Liver (tissue), 9 donors: ENCODE results near the gene CCDC92B. TPM values are rescaled to one million over a fixed set of nuclear protein-coding genes. Genes with fewer than 3 reads are reported as not detected.
"Not testable (repeated sequence)": the region's sequence is repeated elsewhere in the genome, so short reads cannot be mapped to it uniquely, and the experiment has no call there.

Source experiments
- DNase-seq: peaks from one replicate; pipeline ENCODE4 v3.0.0-alpha.2; 2017; ENCODE audit warnings: low spot score
- H3K27ac ChIP-seq, 2 donors: one replicate each; pipeline ENCODE4 v1.7.0; 2013; ENCODE audit warnings: inconsistent platforms in 2 of 2, low read length in 2 of 2, control low read depth in 1 of 2, low read depth in 1 of 2, mild to moderate bottlenecking in 1 of 2
- H3K27me3 ChIP-seq, 4 donors: one replicate each; pipeline versions ENCODE4 v1.6.1 to v1.7.0; 2013; ENCODE audit warnings: low read length in 3 of 4, inconsistent platforms in 1 of 4, mild to moderate bottlenecking in 1 of 4, moderate library complexity in 1 of 4; ENCODE audit not compliant: control insufficient read depth in 4 of 4, insufficient read depth in 4 of 4
- H3K36me3 ChIP-seq, 4 donors: one replicate each; pipeline versions ENCODE4 v1.6.1 to v1.7.0; 2013; ENCODE audit warnings: low read length in 3 of 4, mild to moderate bottlenecking in 3 of 4, low read depth in 1 of 4, moderate library complexity in 1 of 4; ENCODE audit not compliant: control insufficient read depth in 4 of 4, insufficient read depth in 3 of 4
- H3K4me1 ChIP-seq, 4 donors: one replicate each; pipeline versions ENCODE4 v1.6.1 to v1.7.0; 2013; ENCODE audit warnings: low read length in 3 of 4, mild to moderate bottlenecking in 3 of 4, moderate library complexity in 1 of 4; ENCODE audit not compliant: control insufficient read depth in 4 of 4, insufficient read depth in 4 of 4
- H3K4me3 ChIP-seq, 3 donors: one replicate each; pipeline versions ENCODE4 v1.6.1 to v1.7.0; 2013; ENCODE audit warnings: low read length in 3 of 3, control low read depth in 1 of 3, low read depth in 1 of 3, mild to moderate bottlenecking in 1 of 3
- H3K9ac ChIP-seq, 2 donors: one replicate each; pipeline ENCODE4 v1.7.0; 2013; ENCODE audit warnings: low read length in 2 of 2, mild to moderate bottlenecking in 2 of 2, moderate library complexity in 2 of 2, control low read depth in 1 of 2, low read depth in 1 of 2
- H3K9me3 ChIP-seq, 4 donors: one replicate each; pipeline versions ENCODE4 v1.6.1 to v1.7.0; 2013; ENCODE audit warnings: low read length in 3 of 4; ENCODE audit not compliant: control insufficient read depth in 4 of 4
- ATF3 ChIP-seq: IDR thresholded peaks from 2 replicates; pipeline ENCODE4 v1.6.1; 2016; ENCODE audit warnings: antibody characterized with exemption
- EGR1 ChIP-seq, 2 donors: IDR thresholded peaks; 2 replicates each; pipeline ENCODE4 v1.6.1; 2016 to 2018; ENCODE audit warnings: antibody characterized with exemption in 2 of 2, low read depth in 2 of 2
- FOXA1 ChIP-seq: IDR thresholded peaks from 2 replicates; pipeline ENCODE4 v1.6.1; 2016; ENCODE audit warnings: antibody characterized with exemption
- FOXA2 ChIP-seq: IDR thresholded peaks from 2 replicates; pipeline ENCODE4 v1.6.1; 2016; ENCODE audit warnings: antibody characterized with exemption
- GABPA ChIP-seq, 2 donors: IDR thresholded peaks in 1 of 2; conservative IDR thresholded peaks in 1 of 2; 2 replicates each; pipeline ENCODE4 v1.6.1; 2016; ENCODE audit warnings: antibody characterized with exemption in 2 of 2, mild to moderate bottlenecking in 1 of 2, moderate library complexity in 1 of 2
- HNF4A ChIP-seq, 2 donors: conservative IDR thresholded peaks; 2 replicates each; pipeline ENCODE4 v1.6.1; 2016; ENCODE audit warnings: antibody characterized with exemption in 2 of 2, mild to moderate bottlenecking in 2 of 2
- HNF4G ChIP-seq: IDR thresholded peaks from 2 replicates; pipeline ENCODE4 v1.6.1; 2016; ENCODE audit warnings: antibody characterized with exemption
- JUND ChIP-seq, 2 donors: IDR thresholded peaks; 2 replicates each; pipeline ENCODE4 v1.6.1; 2016; ENCODE audit warnings: antibody characterized with exemption in 2 of 2
- MAX ChIP-seq: IDR thresholded peaks from 2 replicates; pipeline ENCODE4 v1.6.1; 2016; ENCODE audit warnings: antibody characterized with exemption
- RAD21 ChIP-seq, 2 donors: IDR thresholded peaks; 2 replicates each; pipeline ENCODE4 v1.6.1; 2016; ENCODE audit warnings: antibody characterized with exemption in 2 of 2, mild to moderate bottlenecking in 2 of 2
- RXRA ChIP-seq, 2 donors: IDR thresholded peaks; 2 replicates each; pipeline ENCODE4 v1.6.1; 2017 to 2018; ENCODE audit warnings: antibody characterized with exemption in 2 of 2, mild to moderate bottlenecking in 1 of 2
- SP1 ChIP-seq: IDR thresholded peaks from 2 replicates; pipeline ENCODE4 v1.6.1; 2018; ENCODE audit warnings: antibody characterized with exemption, mild to moderate bottlenecking
- TAF1 ChIP-seq: conservative IDR thresholded peaks from 2 replicates; pipeline ENCODE4 v1.6.1; 2016; ENCODE audit warnings: antibody characterized with exemption, mild to moderate bottlenecking
- YY1 ChIP-seq: IDR thresholded peaks from 2 replicates; pipeline ENCODE4 v1.6.1; 2016; ENCODE audit warnings: antibody characterized with exemption, mild to moderate bottlenecking
- WGBS: extraction: QIAGEN DNeasy Blood & Tissue Kit; methylation state at CpG from one replicate; pipeline ENCODE4 v1.1.7; 2013; 5-methylcytosine and 5-hydroxymethylcytosine counted together
- polyA plus RNA-seq, 2 donors: library from polyadenylated mRNA; stranded (reverse) in 1 of 2; unstranded in 1 of 2; fragments of 200-250 nt in 1 of 2; fragments of >200 nt in 1 of 2; fragmentation: Nextera tagmentation in 1 of 2; extraction: Ambion mirVana in 1 of 2; gene quantifications; one replicate each; pipeline versions ENCODE4 v1.2.1 to v1.2.3, GENCODE V29; 2013 to 2015
- total RNA-seq, 2 donors: library from RNA; depleted of rRNA; stranded (reverse); fragments of >200 nt; gene quantifications; one replicate each; pipeline ENCODE4 v1.2.3, GENCODE V29; 2014
- TF ChIP-seq, protein P1 (sequence below): IDR thresholded peaks from 2 replicates; pipeline ENCODE4 v1.6.1; 2016; ENCODE audit warnings: antibody characterized with exemption
- donor health status: healthy.
- donor health status: healthy.
- donor health status: healthy.
- donor health status: healthy.
- donor health status: healthy.

CCDC92B gene
- total and polyA plus RNA-seq, 4 donors: not detected

- Histone ChIP-seq H3K4me3 (no peak overlapping the region), H3K27ac (no peak overlapping the region), H3K9me3 (no peaks in the 10 kb centered on the region), H3K4me1 (peaks cover 6 to 17% (median 14%) of the 10 kb centered on the region in 4 donors), H3K36me3 (peaks cover 31 to 83% (median 53%) of the 10 kb centered on the region in 4 donors), H3K9ac (no peak overlapping the region), H3K27me3 (no peaks in the 10 kb centered on the region)
- TF ChIP-seq ATF3: no peak
- no peak for TF ChIP-seq GABPA (IDR thresholded peaks at IDR 0.05 in 1 of 2, conservative IDR thresholded peaks at IDR 0.05 in 1 of 2)
- TF ChIP-seq HNF4A (conservative IDR thresholded peaks at IDR 0.05): no peak
- no peak for TF ChIP-seq EGR1 (IDR thresholded peaks at IDR 0.05; ENCODE audit: low read depth in 2 of 2)
- TF ChIP-seq SP1: no peak
- WGBS: 95% methylated on average over 20 of the region's 20 CpGs
- DNase-seq: no peak
These were observed 49.4 kb downstream of the CCDC92B start for GRCh38 chr17:2700030-2700490.

DNA sequence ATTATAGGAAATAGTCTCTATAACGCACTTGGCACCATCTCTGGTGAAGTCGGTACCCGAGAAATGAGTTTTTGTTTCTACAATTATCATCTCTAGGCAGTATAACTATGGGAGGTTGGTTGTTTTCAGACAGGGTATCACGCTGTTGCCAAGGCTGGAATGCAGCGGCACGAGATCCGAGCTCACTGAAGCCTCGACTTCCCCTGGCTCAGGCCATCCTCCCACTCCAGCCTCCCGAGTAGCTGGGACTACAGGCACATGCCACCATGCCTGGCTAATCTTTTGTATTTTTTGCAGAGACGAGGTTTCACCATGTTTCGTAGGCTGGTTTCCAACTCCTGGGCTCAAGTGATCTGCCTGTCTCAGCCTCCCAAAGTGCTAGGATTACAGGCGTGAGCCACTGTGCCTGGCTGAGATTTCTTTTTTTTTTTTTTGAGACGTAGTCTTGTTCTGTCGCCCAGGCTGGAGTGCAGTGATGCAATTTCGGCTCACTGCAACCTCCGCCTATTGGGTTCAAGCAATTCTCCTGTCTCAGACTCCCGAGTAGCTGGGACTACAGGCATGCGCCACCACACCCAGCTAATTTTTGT, 50.1 kb downstream of the CCDC92B start:
- H3K9me3 ChIP-seq, H3K9ac ChIP-seq, H3K4me1 ChIP-seq, H3K27ac ChIP-seq, H3K4me3 ChIP-seq, H3K27me3 ChIP-seq, DNase-seq: not testable (repeated sequence)
- H3K36me3 ChIP-seq: peaks cover 36 to 88% (median 55%) of the 10 kb centered on the region in 4 donors
- WGBS: 93% methylated on average over 18 of the region's 18 CpGs

- DNase-seq: peak; percentile 16
- Histone ChIP-seq H3K4me3 (no peak overlapping the region), H3K27me3 (no peaks in the 10 kb centered on the region), H3K27ac (no peak overlapping the region), H3K9me3 (no peaks in the 10 kb centered on the region), H3K9ac (no peak overlapping the region), H3K4me1 (no peaks in the 10 kb centered on the region), H3K36me3 (peaks cover 46 to 87% (median 63%) of the 10 kb centered on the region in 4 donors)
- TF ChIP-seq FOXA1 (no peak), HNF4G (no peak), TAF1 (no peak)
- WGBS: 98% methylated on average over 40 of the region's 40 CpGs
These were observed 51.8 kb downstream of the CCDC92B start for GRCh38 chr17:2697611-2698162.

DNA sequence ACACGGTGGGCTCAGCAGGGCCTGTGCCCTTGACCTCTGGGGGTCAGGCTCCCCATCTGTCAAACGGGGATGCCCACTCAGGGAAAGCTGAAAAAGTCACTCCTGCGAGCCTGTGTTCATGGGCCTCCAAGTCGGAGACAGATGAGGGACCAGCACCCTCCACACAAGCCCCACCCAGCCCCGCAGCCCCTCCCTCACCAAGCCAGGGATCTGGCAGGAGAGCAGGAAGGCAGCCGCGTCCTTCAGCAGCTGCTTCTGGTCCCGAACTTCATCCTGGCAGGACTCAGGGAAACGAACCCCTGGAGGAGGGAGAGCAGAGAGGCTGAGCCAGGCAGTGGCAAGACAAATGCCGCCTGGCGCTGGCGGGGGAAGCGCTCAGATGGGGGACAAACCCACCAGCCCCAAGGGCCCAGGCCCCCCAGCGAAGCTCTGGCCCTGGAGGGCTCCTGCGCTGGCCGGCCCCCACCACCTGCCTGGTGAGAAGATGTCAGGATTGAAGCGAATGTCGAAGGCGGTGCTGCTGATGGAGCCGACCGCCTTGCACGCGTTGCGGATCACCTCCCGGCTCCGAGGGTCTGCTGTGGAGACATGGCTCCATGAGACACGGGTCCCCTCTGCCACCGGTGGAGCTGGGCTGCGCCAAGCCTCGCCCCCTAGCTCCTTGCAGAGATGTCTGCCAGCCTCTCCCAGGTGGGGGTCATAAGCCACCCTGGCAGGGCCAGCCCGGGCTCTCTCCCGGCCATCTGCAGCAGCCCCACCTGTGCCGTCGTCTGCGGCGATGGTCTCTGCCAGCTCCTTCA, 53.3 kb downstream of the CCDC92B start:
- H3K4me3 ChIP-seq: no peak overlapping the region
- H3K27me3 ChIP-seq: no peaks in the 10 kb centered on the region
- peak; percentile 25 for DNase-seq
- H3K4me1 ChIP-seq: no peaks in the 10 kb centered on the region
- WGBS: 95% methylated on average over 36 of the region's 36 CpGs
- H3K36me3 ChIP-seq: peaks cover 40 to 84% (median 57%) of the 10 kb centered on the region in 4 donors
- TF ChIP-seq, protein P1, sequence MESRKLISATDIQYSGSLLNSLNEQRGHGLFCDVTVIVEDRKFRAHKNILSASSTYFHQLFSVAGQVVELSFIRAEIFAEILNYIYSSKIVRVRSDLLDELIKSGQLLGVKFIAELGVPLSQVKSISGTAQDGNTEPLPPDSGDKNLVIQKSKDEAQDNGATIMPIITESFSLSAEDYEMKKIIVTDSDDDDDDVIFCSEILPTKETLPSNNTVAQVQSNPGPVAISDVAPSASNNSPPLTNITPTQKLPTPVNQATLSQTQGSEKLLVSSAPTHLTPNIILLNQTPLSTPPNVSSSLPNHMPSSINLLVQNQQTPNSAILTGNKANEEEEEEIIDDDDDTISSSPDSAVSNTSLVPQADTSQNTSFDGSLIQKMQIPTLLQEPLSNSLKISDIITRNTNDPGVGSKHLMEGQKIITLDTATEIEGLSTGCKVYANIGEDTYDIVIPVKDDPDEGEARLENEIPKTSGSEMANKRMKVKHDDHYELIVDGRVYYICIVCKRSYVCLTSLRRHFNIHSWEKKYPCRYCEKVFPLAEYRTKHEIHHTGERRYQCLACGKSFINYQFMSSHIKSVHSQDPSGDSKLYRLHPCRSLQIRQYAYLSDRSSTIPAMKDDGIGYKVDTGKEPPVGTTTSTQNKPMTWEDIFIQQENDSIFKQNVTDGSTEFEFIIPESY: no peak
- no peak for TF ChIP-seq FOXA2
- no peak for TF ChIP-seq RAD21 (IDR thresholded peaks at IDR 0.05)
- no peak for TF ChIP-seq HNF4A (conservative IDR thresholded peaks at IDR 0.05)
- no peak for TF ChIP-seq TAF1
- no peak for TF ChIP-seq YY1
- TF ChIP-seq RXRA (IDR thresholded peaks at IDR 0.05): no peak
- TF ChIP-seq GABPA (IDR thresholded peaks at IDR 0.05 in 1 of 2, conservative IDR thresholded peaks at IDR 0.05 in 1 of 2): no peak
- no peak for TF ChIP-seq JUND (IDR thresholded peaks at IDR 0.05)
- no peak for TF ChIP-seq HNF4G
- no peak for TF ChIP-seq FOXA1
- TF ChIP-seq MAX: no peak
- H3K27ac ChIP-seq: no peak overlapping the region
- no peak overlapping the region for H3K9ac ChIP-seq
- H3K9me3 ChIP-seq: no peaks in the 10 kb centered on the region
